ENCODE measurements around the gene CASQ1.

The CASQ1 gene

DNA sequence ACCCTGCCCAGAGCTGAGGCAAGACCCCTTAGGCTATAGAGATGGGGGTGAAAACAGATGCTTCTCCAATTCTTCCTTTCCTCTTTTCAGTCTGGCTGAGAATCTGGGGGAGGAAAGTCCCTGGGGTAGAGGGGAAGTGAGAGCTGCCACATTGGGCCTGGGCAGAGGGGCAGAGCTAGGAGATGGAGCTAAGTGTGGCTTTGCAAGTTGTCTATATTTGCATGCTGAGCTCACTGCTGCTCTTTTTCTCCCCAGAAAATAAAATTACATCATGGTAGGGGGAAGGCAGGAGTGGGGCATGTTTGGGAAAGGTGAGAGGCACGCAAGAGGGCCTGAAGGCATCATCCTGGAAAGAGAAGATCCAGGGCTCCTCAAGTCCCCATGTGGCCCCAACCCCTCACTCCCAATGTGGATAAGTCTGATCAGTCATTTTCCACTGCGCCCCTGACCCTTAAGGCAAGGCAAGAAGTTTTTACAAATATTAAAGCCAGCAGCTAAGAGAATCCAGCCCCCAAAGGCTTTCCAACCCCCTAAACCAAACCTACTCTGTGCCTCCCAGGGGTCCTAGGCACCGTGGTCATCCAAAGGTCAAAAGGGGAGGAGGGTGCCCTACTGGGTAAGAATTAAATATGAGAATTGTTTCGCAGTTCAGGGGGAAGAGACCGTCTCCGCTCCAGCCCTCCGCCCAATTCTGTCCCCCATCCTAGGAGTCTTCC, 14.3 kb downstream of the CASQ1 start:
- in situ Hi-C loops (cut with MboI; ENCODE audit: low sequenced_read_pairs) = no loop called here

DNA sequence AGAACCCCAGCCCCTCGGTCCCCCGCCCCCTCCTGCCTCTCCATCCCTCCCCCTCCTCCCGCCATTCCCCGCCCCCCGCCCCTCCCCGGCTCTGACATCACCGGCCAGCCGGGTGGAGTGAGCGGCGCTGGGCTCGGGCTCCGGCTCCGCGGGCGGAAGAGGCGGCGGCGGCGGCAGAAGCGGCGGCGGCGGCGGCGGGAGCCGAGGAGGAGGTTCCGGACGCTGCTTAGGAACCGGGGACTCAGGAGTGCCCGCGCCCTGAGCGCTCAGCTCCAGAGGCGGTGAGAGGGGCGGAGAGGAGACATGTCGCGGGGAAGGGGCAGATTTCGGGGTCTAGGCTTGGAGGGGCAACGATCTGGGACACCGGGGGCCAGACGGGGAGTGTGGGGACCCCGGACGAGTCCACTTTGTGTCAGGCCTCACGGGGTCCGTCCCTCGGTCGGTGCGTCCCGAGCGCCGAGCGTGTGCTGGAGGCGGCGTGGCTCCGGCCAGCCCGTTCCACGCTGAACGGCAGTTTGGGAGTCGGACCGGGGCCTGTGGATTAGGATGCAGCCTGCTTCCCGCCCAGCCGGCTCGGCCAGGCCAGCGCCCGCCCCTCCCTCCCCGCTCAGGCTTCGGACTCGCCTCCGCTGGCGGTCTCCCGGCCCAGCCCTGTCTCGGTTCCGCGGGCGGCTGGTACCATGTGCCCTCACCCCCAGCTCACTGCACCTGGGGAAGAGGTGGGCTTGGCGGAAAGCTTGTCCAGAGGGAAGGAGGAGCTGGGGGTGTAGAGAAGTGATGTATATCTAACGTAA, 15.1 kb downstream of the CASQ1 start, which contains the start of gene PEA15:
TSS of gene PEA15 (plus strand) at position 143 of the 794 bp plus-strand sequence. CDS start 6,161 bp downstream, outside the sequence.
- in situ Hi-C loops (cut with MboI; ENCODE audit: low sequenced_read_pairs) = no loop called here

DNA sequence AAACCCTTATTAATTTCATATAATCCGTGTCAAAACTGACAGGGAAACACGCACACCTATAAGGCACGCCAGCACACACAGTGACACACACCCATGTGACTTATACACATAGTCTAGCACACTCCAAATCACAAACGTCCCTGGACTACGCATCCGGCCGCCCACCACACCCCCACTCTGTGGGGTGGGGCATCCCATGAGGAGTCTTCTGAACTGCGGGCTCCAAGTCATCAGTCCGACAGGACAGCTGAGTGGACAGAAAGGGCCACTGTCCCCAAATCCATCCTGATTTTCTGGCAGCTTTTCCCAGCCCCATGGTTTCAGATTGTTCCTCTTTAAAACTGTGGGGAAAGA, 15.6 kb downstream of the CASQ1 start:
- in situ Hi-C loops (cut with MboI; ENCODE audit: low sequenced_read_pairs) = no loop called here

DNA sequence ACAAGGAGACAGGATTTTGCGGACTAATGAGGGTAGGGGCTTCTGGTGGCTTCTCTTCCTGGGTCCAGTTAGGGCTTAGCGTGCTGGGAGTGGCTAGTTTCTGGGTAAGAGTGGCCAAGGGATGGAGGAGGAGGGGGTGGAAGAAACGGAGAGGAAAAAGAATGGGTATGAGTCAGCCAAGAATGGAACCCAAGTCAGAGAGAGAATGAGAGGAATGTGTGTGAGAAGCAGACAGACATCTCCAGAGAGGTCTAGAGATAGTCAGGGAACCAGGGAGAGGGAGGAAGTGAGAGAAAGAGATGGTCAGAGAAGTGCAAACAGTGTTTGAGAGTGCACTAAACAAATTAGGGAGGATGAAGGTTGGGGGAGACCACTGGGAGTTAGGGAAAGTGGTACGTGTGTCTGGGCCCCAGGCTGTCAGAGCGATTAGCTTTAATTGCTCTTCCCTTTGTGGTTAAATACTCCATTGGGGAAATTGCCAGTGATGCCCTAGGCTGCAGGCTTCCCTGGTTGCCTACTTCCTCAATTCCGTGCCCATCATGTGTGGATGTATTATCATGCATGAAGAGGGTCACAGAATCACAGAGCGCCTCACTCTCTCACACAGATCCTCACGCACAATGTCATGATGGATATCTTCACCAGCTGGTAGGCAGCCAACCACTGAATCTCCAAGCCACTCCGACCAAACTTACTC, 16.2 kb downstream of the CASQ1 start:
- in situ Hi-C loops (cut with MboI; ENCODE audit: low sequenced_read_pairs) = no loop called here

DNA sequence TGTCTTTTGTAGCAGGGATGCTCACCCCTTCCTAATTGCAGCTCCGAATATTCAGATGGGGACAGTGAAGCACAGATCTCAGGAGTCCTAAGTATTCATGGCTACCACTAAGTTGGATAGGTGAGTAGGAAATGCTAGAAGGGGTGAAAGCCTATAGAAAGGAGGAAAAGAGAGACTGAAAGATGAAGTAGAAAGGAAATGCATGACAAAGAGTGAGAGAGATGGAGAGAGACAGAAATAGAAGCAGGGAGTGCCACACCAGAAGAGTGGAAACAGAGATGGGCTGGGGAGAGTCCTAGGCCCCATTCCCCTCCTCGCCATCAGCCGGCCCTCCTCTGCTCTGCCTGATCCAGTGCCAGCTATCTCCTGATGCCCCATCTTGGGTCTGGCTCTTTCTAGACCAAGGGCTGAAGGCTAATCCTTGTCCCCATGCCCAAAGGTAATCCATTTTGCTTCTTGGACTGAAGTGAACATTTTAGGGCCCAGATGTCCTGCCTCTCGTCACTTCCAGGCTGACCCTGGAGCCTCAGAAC, 16.8 kb downstream of the CASQ1 start:
- in situ Hi-C loops (cut with MboI; ENCODE audit: low sequenced_read_pairs) = no loop called here

DNA sequence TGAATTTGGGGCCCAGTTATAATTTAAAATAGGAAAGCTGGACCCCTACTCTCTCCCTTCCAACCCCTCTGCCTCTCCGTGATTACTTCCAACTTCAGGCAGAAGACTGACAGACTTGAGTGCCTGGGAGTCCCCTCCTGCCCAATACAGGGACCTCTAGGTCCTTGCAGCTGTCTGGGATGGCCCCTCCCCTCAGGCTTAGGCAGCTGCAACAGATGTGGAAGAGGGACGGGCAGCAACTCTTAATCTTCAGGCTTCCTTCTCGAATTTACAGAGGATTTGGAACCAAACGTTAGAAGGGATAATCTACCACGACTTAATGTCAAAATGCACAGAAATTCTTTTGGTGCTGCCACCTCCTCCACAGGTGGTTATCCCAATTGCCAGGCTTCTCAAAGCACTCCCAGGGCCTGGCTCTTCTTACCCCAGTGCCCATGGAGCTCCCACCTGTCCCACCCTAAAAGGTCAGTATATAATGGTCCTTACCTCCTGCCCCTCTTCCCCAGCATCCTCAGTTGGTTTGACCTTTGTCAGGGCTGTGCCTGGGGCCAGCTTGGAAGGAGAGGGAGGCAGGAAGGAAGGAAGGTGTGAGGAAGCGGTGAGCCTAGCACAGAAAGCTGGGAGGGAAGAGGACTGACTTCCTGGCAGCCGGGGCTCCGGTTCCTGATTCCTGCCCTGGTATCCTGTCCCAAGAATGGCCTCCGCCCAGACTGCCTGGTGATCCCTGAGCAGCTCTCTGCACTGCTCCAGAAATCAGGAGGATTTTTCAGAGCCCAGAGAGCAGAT, 17.6 kb downstream of the CASQ1 start:
- in situ Hi-C loops (cut with MboI; ENCODE audit: low sequenced_read_pairs) = no loop called here

DNA sequence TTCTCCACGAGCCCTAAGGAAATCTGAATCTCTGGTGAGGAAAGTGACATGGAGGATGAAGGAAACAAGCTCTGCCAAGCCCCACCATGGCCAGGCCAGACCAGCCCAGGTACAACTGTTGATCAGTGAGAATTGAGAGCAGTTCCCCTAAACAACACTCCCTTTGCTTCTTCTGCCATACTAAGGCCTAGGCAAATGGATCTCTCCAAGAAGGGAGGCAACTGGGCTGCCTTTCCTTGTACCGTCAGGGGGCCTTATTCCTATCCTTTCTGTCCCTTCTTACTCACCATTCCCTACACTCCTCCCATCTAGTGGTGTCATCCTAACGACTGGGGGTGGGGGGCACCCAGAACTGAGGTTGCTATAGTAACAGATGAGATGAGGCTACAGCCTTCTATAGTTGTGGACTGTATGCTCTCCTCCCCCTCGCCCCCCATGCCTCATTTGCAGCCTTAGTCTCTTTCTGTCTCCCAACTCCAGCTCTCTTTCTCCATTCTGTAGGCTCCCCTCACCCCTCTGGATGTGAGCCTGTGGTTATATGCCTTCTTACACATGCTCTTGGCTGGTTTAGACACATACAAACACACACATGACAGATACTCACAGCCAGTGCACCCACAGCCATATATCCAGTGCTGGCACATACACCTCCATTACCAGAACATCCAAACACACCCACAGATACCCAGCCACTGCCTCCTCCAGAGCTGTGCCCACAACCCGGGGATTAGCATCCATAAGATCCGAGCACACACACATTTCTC, 18.4 kb downstream of the CASQ1 start:
- in situ Hi-C loops (cut with MboI; ENCODE audit: low sequenced_read_pairs) = no loop called here

DNA sequence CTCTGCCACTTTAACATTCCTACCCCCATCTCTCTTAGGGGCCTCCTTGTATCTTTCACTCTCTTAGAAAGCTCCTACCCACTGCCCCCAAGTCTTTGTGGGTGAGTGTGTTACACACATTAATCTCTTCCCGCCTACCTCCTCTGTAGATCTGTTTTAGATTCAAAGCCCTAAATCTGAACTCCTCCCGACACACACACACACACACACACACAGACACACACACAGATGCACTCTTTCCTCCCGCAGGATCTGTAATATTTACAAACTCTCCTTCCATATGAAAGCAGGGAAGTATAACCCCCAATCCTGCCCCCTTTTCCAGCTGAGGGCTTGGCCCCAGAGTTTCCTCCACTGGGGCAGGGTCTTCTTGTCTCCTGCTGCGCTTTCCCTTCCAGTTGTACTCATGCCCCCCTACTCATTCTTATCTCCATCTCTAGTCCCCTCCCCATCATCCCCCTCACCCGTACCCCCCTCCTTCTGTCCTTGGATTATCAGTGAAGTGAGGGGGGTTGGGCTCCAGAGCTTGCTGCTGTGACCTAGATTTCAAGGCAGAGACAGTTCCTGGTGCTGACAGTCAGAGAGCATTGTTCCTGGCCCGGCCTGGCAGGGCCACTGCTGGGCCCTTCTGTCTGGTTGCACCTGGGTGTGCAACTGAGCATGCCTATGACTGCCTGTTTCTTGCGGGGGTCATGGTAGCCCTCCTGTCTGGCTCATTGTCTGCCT, 19.1 kb downstream of the CASQ1 start:
- in situ Hi-C loops (cut with MboI; ENCODE audit: low sequenced_read_pairs) = no loop called here

DNA sequence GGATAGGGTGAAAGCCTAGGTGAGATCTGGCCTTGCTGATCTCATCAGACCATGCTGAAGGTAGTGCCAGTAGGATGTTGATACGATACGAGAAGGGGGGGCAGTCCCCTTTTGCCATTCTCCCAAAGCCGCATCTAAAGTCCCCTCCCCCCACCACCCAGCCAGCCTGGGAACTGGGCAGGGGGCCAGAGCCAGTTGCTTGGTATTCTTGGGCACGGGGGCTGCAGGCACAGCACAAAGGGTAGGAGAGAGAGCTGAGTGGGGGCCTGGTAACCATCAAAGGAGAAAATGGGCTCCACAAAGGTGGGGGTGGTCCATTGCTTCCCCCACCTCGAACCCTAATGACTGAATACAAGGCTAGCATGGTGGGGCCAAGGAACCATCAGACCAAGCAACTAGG, 20.2 kb downstream of the CASQ1 start:
- in situ Hi-C loops (cut with MboI; ENCODE audit: low sequenced_read_pairs) = no loop called here

DNA sequence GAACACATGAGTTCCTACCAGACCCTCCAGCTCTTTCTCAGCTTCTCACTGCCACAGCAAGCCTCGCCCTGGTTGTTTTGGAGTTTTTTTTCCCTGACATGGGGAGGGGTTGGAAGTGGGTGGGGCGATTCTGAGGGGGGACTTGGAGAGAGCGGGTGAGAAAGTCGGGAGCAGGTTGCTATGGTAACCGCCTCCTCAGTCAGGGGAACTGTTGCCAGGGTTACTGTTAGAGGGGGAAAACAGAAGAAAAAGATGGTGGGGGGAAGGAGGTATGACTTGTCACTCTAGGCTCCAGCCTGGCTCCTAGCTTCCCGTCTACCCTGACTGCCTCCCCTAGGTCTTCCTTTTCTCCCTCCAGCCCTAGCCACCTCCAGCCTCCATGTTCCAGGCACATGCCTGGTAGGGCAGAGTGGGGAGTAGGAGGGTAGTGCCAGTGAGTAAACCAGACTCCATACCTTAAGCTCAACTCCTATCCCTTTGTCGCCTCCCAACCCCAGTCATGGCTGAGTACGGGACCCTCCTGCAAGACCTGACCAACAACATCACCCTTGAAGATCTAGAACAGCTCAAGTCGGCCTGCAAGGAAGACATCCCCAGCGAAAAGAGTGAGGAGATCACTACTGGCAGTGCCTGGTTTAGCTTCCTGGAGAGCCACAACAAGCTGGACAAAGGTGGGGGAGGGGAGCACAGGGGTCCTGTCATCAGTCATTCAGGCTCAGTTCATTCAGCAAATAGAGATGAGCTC, 20.8 kb downstream of the CASQ1 start:
- in situ Hi-C loops (cut with MboI; ENCODE audit: low sequenced_read_pairs) = no loop called here

DNA sequence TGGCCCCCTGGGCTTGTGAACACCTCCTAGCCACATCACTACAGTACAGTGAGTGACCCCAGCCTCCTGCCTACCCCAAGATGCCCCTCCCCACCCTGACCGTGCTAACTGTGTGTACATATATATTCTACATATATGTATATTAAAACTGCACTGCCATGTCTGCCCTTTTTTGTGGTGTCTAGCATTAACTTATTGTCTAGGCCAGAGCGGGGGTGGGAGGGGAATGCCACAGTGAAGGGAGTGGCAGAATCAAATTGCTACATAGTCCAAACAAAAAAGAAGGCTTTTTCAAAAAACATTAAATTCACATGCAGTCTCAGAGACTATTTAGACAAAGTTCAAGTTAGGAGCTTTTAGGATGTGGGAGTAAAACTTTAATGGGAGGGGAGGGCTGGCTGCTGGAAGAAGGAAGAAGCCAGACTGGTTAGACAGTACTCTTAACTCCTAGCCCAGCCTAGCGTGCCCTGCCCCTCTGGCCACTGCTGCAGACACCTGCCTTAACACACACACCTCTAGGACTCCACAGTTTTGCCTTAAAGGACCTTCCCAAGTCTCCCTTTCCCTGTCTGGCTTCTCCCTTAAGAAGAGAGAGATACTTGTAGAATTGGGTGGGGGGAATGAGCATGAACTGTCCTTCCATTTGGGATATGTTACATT, 24.2 kb downstream of the CASQ1 start:
- in situ Hi-C loops (cut with MboI; ENCODE audit: low sequenced_read_pairs) = no loop called here

DNA sequence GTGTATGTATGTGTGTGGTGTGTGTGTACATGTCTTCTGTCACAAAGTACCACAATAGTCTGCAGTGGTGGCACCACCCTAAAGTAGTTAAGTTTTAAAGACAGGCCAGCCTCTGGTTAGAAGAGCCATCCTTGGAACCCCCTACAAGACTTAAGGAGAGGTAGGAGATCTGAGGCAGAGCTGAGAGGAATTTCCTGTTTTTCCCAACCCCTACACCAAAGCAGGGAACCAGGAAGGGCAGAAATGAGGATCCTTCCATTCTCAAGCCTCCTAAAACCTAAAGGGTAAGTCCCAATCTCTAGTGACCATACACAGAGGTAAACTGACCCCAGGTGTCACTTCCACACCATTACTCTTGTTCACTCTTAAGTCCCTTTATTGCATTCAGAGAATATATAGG, 25.9 kb downstream of the CASQ1 start:
- in situ Hi-C loops (cut with MboI; ENCODE audit: low sequenced_read_pairs) = no loop called here

DNA sequence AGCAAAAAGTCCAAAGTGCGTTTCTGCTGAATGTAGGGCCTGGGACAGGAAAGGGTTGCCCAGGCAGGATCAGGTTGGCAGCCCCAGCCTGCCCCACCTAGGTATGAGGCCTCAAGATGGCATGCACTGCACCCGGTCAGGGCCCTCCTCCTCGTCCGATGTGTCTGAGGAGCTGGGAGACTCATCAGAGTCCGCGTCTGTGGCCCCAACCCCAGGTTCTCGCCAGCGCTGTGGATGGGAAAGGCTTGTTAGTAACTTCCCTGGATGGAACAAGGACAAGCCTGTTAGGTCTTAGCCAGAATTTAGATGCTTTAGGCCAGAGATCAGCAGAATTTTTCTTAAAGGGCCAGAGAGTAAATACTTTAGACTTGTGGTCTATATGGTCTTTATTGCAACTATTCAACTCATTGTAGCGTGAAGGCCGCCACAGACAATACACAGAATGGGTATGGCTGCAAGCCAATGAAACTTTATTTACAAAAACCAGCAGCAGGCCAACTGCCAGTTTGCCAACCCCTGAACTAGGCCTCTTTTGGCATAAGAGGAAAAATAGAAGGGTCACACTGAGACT, 27.2 kb downstream of the CASQ1 start:
- in situ Hi-C loops (cut with MboI; ENCODE audit: low sequenced_read_pairs) = no loop called here

DNA sequence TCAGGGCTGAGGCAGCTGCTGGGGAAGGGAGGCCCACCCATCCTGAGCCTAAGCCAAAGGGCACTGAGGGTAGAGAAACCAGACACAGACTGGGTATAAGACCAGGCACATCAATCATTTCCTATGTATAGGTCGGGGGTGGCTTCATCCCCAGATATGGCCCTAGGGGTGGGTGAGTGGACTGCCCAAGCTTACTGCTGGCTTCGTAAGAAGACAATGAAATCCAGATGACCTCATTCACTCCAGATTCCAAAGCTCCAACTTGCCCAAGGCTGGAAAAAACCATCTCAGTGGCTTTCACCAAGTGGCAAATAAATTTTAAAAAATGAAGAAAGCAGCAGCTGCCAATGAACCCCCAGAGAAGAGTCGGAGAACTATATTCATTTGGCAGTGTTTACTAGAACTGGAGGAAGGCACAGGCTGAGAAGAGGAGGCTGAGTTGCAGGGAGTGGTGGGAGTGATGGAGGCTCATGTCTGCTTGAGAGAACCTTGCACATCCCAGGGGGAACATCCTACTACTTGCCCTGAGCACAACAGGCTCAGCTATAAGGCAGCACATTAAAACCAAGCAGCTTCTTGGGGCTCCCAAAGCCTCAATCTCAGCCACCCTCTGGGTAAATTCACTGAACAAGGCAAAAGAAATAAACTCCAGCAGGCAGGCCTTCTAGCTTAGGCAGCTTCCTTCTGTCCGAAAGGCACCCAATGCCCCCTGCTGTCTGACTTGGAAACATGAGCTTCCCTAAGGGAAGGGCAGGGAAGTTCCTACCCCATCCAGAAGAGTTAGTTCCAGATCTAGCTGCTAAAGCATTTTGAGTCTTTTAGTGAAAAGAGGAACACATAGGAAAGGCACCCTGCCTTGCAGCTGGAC, 28.9 kb downstream of the CASQ1 start:
- in situ Hi-C loops (cut with MboI; ENCODE audit: low sequenced_read_pairs) = no loop called here

DNA sequence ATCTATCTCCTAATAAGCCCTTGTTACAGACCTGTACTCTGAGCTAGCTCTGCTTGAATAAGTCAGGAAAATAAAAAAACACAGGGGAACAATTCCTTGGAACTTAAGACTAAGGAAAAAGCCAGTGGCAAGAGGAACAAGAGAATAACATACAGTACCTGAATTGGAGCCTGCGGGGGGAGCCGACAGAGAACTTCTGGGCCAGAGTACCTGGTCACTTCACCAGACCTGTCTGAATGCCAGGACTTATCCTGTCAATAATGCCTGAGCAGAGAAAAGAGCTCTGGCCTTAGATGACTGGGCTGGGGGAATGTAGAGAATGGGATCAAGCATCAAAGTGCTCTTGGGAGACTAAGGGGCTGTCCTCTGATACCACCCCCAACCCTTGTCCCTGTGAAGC, 29.9 kb downstream of the CASQ1 start:
- in situ Hi-C loops (cut with MboI; ENCODE audit: low sequenced_read_pairs) = no loop called here

DNA sequence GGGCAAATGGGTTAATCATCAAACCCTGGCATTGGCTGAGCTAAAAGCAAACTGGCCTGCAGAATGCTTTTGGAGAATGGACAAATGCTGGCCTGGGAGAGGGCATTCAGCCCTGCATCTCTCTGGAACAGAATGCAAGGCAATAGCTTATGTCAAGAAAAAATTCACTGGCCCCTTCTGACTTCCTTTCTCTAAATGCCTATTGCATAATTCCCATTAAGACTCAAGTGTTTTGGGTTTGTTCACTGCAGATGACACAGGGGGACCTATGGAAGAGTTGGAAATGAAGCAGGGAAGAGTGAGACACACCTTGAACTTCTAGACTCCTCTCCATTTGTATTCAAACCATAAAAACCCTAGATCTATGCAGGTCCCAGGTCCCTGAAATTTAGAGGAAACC, 30.7 kb downstream of the CASQ1 start:
- in situ Hi-C loops (cut with MboI; ENCODE audit: low sequenced_read_pairs) = no loop called here

DNA sequence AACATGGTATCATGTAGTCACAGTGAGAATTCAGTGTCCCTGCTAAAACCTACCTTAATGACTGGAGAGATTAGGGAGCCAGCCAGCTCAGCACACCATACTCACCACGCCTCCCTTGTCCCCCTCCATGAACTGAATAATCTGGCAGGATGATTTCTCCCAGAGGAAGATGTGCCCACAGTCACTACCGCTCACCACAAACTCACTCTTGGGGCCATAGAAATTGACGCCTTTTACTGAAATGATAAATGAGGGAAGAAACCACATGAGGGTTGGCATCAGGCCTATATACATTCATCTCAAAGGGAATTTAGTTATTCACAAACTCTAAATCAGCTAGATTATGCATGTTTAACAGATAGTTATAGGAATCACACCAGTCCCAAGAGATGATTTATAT, 32.2 kb downstream of the CASQ1 start:
- in situ Hi-C loops (cut with MboI; ENCODE audit: low sequenced_read_pairs) = no loop called here
